Measurements from ENCODE around the gene KRT3.
"Not testable (repeated sequence)": the region's sequence is repeated elsewhere in the genome, so short reads cannot be mapped to it uniquely, and the experiment has no call there.

The KRT3 gene

DNA sequence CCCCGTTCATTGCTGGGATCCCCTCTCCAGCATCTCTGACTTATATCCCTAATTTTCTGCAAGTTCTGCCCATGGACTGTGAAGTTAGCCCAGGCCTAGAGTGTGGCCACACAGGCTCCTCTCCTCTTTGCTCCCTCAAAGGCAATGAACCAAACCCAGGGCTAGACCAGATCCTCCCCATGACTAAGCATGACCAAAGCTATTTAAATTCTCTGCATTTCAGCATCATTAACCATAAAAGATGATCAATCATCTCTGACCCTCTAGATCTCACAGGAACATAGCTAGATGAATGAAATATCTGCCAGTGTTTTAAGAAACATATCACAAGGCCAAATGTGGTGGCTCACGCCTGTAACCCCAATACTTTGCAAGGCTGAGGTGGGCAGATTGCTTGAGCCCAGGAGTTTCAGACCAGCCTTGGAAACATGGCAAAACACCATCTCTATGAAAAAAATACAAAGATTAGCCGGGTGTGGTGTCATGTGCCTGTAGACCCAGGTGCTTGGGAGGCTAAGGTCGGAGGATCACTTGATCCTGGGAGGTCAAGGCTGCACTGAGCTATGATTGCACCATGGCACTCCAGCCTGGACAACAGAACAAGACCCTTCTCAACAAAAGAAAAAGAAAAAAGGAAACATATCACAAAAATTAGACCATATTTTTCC is 2.2 kb upstream of the KRT3 start:
- DNase-seq (ENCODE audit: low read depth) = peak; percentile 37

DNA sequence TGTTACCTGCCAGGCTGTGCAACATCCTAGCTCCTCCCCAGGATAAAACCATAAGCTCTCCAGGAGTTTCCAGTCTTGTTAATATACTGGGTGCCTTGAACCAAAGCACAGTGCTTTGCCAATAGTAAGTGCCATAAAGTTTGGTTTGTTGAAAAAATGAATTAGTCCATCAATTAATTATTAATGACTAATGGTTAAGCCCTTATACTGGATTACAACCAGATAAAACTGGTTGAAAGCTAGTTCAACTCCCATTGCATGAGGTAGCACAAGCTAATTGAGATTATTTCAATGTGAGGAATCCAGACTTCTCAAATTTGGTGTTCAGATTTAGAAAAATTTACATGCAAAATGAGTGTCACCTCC is 1.6 kb upstream of the KRT3 start:
- DNase-seq (ENCODE audit: low read depth) = no peak

GRCh38 chr12:52796839-52797528 is 1.1 kb upstream of the KRT3 start:
- DNase-seq (ENCODE audit: low read depth) = no peak

DNA sequence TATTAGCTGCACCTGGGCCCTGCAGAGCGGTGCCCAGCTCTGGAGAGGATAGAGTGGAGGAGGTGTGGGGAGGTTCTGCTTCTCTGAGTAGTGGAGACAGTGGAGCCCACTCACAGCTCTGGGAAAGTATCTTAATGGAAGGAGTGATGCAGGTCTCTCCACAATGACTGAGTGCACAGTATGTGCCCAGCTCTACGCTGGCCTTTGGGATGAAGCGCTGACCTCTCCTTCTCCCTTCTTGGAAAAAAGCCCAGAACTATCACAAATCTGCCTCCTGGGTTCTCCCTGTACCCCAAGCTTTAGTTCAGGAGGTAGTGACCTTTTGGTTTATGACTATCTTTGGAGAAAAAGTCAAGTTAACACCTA is 495 bp upstream of the KRT3 start:
- DNase-seq (ENCODE audit: low read depth) = no peak

GRCh38 chr12:52795332-52795674 is 614 bp downstream of the KRT3 start:
- not testable (repeated sequence) for DNase-seq (ENCODE audit: low read depth)

GRCh38 chr12:52794479-52795331 is 1.2 kb downstream of the KRT3 start:
- no peak for DNase-seq (ENCODE audit: low read depth)

GRCh38 chr12:52792185-52793029 is 3.5 kb downstream of the KRT3 start:
- no peak for DNase-seq (ENCODE audit: low read depth)

- DNase-seq (ENCODE audit: low read depth) = no peak
These were observed 4.4 kb downstream of the KRT3 start for GRCh38 chr12:52791271-52792184.

- DNase-seq (ENCODE audit: low read depth) = no peak
These were observed 5.3 kb downstream of the KRT3 start for GRCh38 chr12:52790427-52791270.

DNA sequence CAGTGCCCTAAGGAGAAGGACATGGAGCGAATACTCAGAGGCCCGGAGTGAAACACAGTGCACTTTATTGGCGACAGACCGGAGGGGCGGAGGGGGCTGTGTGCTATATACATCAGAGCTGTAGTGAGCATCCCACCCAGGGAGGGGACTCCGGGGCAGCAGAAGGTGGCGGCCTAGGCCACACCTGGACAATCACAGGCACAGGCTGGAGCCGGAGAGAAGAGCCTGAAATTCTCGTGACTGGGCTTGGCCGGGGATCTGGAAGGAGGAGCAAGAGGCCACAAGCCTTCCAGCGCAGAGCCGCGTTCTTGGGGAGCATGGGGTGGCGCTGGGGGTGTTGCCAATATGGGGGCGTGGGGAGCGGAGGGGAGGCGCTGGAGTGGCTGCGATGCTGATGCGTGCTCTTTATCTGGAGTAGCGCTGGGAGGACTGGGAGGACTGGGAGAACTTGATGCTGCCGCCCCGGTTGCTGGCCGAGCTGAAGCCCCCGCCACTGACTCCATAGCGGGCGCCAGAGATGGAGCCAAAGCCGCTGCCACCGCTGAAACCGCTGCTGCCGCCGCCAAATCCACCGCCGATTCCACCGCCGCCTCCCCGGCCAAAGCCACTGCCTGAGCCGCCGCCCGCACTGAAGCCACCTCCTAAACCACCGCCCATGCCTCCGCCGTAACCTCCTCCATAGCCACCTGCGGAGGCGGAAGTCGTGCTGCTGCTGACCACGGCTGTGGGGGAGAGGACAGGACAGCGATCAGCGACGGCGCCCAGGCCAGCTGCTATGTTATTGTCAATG is 6.1 kb downstream of the KRT3 start:
- no peak for DNase-seq (ENCODE audit: low read depth)

DNA sequence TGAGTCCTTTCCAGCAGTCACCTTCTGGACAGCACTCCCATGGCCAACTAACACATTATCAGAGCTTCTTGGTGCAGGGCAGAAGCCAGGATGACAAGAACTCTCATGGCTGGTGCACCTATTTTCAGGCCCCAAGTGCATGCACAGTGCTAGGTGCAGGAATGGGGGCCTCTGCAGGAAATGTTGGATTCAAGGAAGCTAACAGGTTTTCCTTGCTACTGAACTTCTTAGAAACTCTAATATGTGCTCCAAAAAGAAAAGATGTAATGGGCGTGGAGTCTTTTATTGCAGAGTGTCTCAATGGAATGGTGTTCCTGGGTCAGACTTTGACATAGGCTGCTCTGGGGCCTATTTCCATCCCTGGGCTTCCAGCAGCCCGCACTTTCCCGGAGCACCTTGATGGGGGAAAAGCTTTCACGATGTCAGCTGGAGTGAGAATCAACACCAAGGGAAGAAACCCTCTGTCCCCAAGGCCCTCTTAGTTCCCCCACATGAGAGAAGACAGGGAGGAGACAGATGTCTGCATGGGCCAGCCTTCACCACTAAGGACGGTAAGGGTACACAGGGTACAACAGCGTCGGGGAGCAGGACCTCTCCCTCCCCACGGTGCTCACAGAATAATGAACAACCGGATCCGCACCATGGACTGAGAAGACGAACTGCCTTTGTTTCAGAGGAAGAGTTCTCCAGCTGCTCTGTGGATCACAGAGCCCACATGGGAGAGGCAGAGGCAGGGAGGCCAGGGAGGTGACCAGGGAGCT is 6.9 kb downstream of the KRT3 start:
- no peak for DNase-seq (ENCODE audit: low read depth)

- no peak for DNase-seq (ENCODE audit: low read depth)
These were observed 7.6 kb downstream of the KRT3 start for GRCh38 chr12:52788192-52788875.

DNA sequence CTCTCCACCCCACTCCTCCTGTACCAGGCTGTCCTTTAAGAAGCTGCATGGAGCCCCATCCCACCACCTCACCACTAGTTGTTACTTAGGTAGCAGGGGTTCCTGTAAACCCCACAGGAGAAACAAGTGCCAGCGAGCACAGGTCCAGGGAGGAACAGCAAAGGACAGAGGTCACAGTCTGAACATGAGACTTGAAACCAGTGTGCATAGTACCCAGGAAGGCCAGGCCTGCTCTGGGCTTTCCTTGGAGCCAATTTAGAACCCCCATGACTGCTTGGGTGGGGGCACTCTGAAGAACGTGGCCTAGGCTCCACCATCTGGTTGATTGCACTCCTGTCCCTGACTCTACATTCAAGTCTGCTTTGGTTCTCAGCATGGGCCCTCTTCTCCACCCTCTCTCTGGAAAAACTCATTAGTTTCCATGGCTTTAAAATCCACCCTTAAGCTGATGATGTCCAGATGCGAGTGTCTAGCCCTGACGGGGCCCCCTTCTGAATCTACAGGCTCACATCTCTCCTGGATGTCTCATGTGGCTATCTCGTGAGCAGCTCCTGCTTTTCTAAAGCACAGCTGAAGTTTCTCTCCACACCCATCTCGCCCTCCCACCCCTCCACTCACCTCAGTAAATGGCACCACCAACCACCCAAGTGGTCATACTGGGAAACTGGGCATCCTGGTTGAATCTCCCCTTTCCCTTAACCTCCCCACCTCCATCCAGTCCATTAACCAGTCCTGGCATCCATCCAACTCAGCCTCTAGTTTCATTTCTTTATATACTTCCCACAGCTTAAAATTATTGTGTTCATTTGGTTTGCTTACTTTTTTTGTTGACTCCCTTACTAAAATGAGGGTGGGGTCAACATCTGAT is 8.4 kb downstream of the KRT3 start:
- DNase-seq (ENCODE audit: low read depth) = no peak

DNA sequence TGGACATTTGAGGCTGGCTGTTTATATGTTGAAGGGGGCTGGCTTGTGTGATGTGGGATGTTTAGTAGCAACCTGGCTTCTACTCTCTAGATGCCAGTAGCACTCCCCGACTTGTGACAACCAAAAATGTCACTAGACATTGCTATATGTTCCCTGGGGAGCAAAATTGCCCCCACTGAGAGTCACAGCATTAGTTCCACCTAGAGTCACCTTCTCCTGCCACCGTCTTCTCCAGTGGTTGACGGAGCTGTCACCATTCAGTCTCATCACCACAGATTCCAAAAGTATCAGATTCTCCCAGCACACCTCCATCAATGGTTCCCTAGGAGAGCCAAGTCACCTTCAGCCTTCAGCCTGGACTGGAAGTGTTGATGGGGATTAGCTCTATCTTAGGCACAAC is 11.0 kb downstream of the KRT3 start:
- DNase-seq (ENCODE audit: low read depth) = no peak

DNA sequence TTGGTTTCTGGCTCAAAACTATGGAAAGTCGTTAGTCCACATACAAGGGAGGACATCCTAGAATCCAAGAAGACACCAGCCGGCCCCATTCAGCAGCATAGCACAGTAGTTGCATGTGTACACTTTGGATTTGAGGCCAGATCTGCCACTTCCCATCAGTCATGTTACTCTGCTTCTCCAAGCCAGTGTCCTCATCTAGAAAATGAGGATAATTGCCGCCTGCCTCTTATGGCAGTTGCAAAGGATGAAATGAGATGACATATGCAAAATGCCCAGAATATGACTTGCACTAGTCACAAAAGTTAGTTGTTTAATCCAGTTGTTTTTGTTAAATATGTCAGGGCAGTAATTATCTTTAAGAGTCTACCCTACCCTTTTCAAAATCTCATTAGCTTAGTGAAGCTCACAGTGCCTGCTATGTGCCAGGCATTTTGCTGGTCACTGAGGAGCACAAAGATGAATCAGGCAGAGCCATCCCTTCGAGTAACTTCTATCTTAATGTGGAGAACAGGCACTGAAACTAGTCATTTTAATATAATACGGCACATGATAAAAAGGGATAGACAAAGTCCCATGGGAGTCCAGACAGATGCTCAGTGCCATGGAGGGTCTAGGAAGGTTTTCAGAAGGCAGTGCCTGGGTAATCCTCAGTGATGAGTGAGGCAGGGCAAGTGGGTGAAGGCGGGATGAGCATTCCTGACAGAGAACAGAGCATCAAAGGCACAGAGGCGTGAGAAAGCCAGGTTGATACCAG is 12.2 kb downstream of the KRT3 start:
- no peak for DNase-seq (ENCODE audit: low read depth)

GRCh38 chr12:52782502-52782901 is 13.4 kb downstream of the KRT3 start:
- DNase-seq (ENCODE audit: low read depth) = no peak

Measured in GM04504 (cell line).